ENCODE results near the gene SLTM.
"Not testable (repeated sequence)": the region's sequence is repeated elsewhere in the genome, so short reads cannot be mapped to it uniquely, and the experiment has no call there.

SLTM gene

GRCh38 chr15:58951388-58952007 is 18.0 kb upstream of the SLTM start:
- Histone ChIP-seq H3K9ac (ENCODE audit: low read length) (no peak overlapping the region), H3K27ac (ENCODE audit: low read length) (no peak overlapping the region), H3K4me3 (ENCODE audit: low read length) (no peak overlapping the region), H4K20me1 (ENCODE audit: insufficient read depth, low read length) (no peaks in the 10 kb centered on the region), H3K9me3 (replicated peaks; ENCODE audit: insufficient read depth, low read length) (no peaks in the 10 kb centered on the region), H3K4me2 (ENCODE audit: low read depth, low read length) (no peak overlapping the region), H3K36me3 (replicated peaks; ENCODE audit: insufficient read depth, low read length) (no peaks in the 10 kb centered on the region), H3K79me2 (ENCODE audit: low read length) (no peaks in the 10 kb centered on the region), H2AFZ (ENCODE audit: low read length) (no peak overlapping the region), H3F3A (ENCODE audit: insufficient read depth, low read length) (no peaks in the 10 kb centered on the region), H3K27me3 (replicated peaks; ENCODE audit: insufficient read depth, low read length) (no peaks in the 10 kb centered on the region), H3K4me1 (ENCODE audit: low read length) (peaks cover 12% of the 10 kb centered on the region), H3K9me2 (replicated peaks; ENCODE audit: insufficient read depth, low read length) (no peaks in the 10 kb centered on the region)
- DNase-seq, result no peak
- TF ChIP-seq CTCF (IDR thresholded peaks at IDR 0.05; ENCODE audit: low read length), result no peak
- TF ChIP-seq EZH2phosphoT487 (IDR thresholded peaks at IDR 0.05; ENCODE audit: low read length), result no peak
- TF ChIP-seq EZH2 (optimal IDR thresholded peaks at IDR 0.05; ENCODE audit: low read depth, low read length), result no peak

- TF ChIP-seq CTCF (IDR thresholded peaks at IDR 0.05; ENCODE audit: low read length), result no peak
- no peak for TF ChIP-seq EZH2 (optimal IDR thresholded peaks at IDR 0.05; ENCODE audit: low read depth, low read length)
- no peak for TF ChIP-seq EZH2phosphoT487 (IDR thresholded peaks at IDR 0.05; ENCODE audit: low read length)
- Histone ChIP-seq H3K9me2 (replicated peaks; ENCODE audit: insufficient read depth, low read length) (no peaks in the 10 kb centered on the region), H3F3A (ENCODE audit: insufficient read depth, low read length) (no peaks in the 10 kb centered on the region), H3K4me3 (ENCODE audit: low read length) (no peak overlapping the region), H3K27me3 (replicated peaks; ENCODE audit: insufficient read depth, low read length) (no peaks in the 10 kb centered on the region), H4K20me1 (ENCODE audit: insufficient read depth, low read length) (no peaks in the 10 kb centered on the region), H3K36me3 (replicated peaks; ENCODE audit: insufficient read depth, low read length) (no peaks in the 10 kb centered on the region), H3K79me2 (ENCODE audit: low read length) (no peaks in the 10 kb centered on the region), H3K27ac (ENCODE audit: low read length) (no peak overlapping the region), H2AFZ (ENCODE audit: low read length) (no peak overlapping the region), H3K4me1 (ENCODE audit: low read length) (no peaks in the 10 kb centered on the region), H3K9ac (ENCODE audit: low read length) (no peak overlapping the region), H3K4me2 (ENCODE audit: low read depth, low read length) (no peak overlapping the region), H3K9me3 (replicated peaks; ENCODE audit: insufficient read depth, low read length) (no peaks in the 10 kb centered on the region)
- no peak for DNase-seq
Measured at GRCh38 chr15:58947179-58947578, 13.7 kb upstream of the SLTM start.

GRCh38 chr15:58934974-58935373 is 1.5 kb upstream of the SLTM start:
- peak overlapping the region; percentile 81 for H2AFZ ChIP-seq (ENCODE audit: low read length)

DNA sequence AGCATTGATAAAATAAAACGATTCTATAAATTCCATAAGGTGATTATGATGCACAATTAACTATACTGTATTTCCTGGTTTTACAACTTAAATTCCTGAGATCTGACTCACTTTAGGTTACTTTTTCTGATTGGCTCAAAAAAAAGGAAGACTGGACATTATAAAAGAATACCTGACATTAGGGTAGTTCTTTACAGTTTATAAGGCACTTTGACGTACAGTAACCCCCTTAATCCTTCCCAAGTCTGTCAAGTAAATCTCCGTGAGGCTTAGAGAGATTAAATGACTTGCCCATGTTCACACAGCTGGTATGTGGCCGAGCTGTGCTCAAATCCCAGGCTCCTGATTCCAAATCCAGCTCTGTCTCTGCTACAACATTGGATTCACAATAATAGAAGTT is 1.0 kb upstream of the SLTM start:
- Histone ChIP-seq H3K4me3 (ENCODE audit: low read length) (peak overlapping the region; percentile 75), H3K4me2 (ENCODE audit: low read depth, low read length) (peak overlapping the region; percentile 70), H3K9ac (ENCODE audit: low read length) (peak overlapping the region; percentile 98; the same call in 1 of the 2 replicates), H3K79me2 (ENCODE audit: low read length) (peaks cover 33% of the 10 kb centered on the region), H4K20me1 (ENCODE audit: insufficient read depth, low read length) (peaks cover 7% of the 10 kb centered on the region; the same call in 1 of the 2 replicates), H3K27ac (ENCODE audit: low read length) (peak overlapping the region; percentile 99; the same call in 1 of the 2 replicates), H3K4me1 (ENCODE audit: low read length) (peaks cover 12% of the 10 kb centered on the region), H3F3A (ENCODE audit: insufficient read depth, low read length) (peaks cover 23% of the 10 kb centered on the region), H2AFZ (ENCODE audit: low read length) (peak overlapping the region; percentile 81), H3K36me3 (replicated peaks; ENCODE audit: insufficient read depth, low read length) (no peaks in the 10 kb centered on the region), H3K9me2 (replicated peaks; ENCODE audit: insufficient read depth, low read length) (no peaks in the 10 kb centered on the region), H3K27me3 (replicated peaks; ENCODE audit: insufficient read depth, low read length) (no peaks in the 10 kb centered on the region), H3K9me3 (replicated peaks; ENCODE audit: insufficient read depth, low read length) (no peaks in the 10 kb centered on the region)
- TF ChIP-seq EZH2phosphoT487 (IDR thresholded peaks at IDR 0.05; ENCODE audit: low read length), result no peak
- no peak for TF ChIP-seq CTCF (IDR thresholded peaks at IDR 0.05; ENCODE audit: low read length)
- no peak for TF ChIP-seq EZH2 (optimal IDR thresholded peaks at IDR 0.05; ENCODE audit: low read depth, low read length)
- DNase-seq, result no peak

More at GRCh38 chr15:58934974-58935373, 1.5 kb upstream of the SLTM start:
- peaks cover 12% of the 10 kb centered on the region for H3K4me1 ChIP-seq (ENCODE audit: low read length)
- peaks cover 28% of the 10 kb centered on the region for H3K79me2 ChIP-seq (ENCODE audit: low read length)
- not testable (repeated sequence) for H3K9me3 ChIP-seq (replicated peaks; ENCODE audit: insufficient read depth, low read length); H3K4me3 ChIP-seq (ENCODE audit: low read length); H3K9me2 ChIP-seq (replicated peaks; ENCODE audit: insufficient read depth, low read length); H3K9ac ChIP-seq (ENCODE audit: low read length); DNase-seq; H4K20me1 ChIP-seq (ENCODE audit: insufficient read depth, low read length); H3K27me3 ChIP-seq (replicated peaks; ENCODE audit: insufficient read depth, low read length); H3K27ac ChIP-seq (ENCODE audit: low read length); H3K36me3 ChIP-seq (replicated peaks; ENCODE audit: insufficient read depth, low read length)
- peak overlapping the region; percentile 70; the same call in 1 of the 2 replicates for H3K4me2 ChIP-seq (ENCODE audit: low read depth, low read length)
- peaks cover 23% of the 10 kb centered on the region for H3F3A ChIP-seq (ENCODE audit: insufficient read depth, low read length)

Data from MM.1S (cell line).